Glutamatergic neuron (in vitro differentiated cells): Measurements from ENCODE around the gene FOXN3. TPM values are rescaled to one million over a fixed set of nuclear protein-coding genes. Genes with fewer than 3 reads are reported as not detected.

Experiments used
- DNase-seq: peaks from one replicate; pipeline ENCODE4 v3.0.0; 2022
- H3K27ac Mint-ChIP-seq: one replicate; pipeline ENCODE4 v1.8.0; 2020; ENCODE audit warnings: mild to moderate bottlenecking, mixed read lengths, inconsistent platforms; ENCODE audit not compliant: unreplicated experiment
- H3K27me3 Mint-ChIP-seq: one replicate; pipeline ENCODE4 v1.8.0; 2020; ENCODE audit warnings: mild to moderate bottlenecking, moderate library complexity, mixed read lengths, inconsistent platforms; ENCODE audit not compliant: unreplicated experiment
- H3K36me3 Mint-ChIP-seq: one replicate; pipeline ENCODE4 v1.8.0; 2020; ENCODE audit warnings: mild to moderate bottlenecking, mixed read lengths, inconsistent platforms; ENCODE audit not compliant: unreplicated experiment
- H3K4me1 Mint-ChIP-seq: one replicate; pipeline ENCODE4 v1.8.0; 2020; ENCODE audit warnings: mild to moderate bottlenecking, low read depth, mixed read lengths, inconsistent platforms; ENCODE audit not compliant: unreplicated experiment
- H3K4me3 Mint-ChIP-seq: one replicate; pipeline ENCODE4 v1.8.0; 2020; ENCODE audit warnings: mild to moderate bottlenecking, mixed read lengths, inconsistent platforms; ENCODE audit not compliant: unreplicated experiment
- H3K9me3 Mint-ChIP-seq: one replicate; pipeline ENCODE4 v1.8.0; 2020; ENCODE audit warnings: mild to moderate bottlenecking, moderate library complexity, mixed read lengths, inconsistent platforms; ENCODE audit not compliant: unreplicated experiment
- total RNA-seq: library from RNA; stranded (reverse); fragmentation: NEBNext Ultra II Directional; extraction: Animal tissue kit (Norgen Biotek cat#: 25700); gene quantifications from one replicate; pipeline ENCODE4 v1.2.1, GENCODE V29; 2021; ENCODE audit not compliant: unreplicated experiment
- TF ChIP-seq, protein P1 (sequence below): fragments of 200-600 bp; sonication (generic); IDR thresholded peaks from one replicate; pipeline ENCODE4 v1.5.0; 2021; ENCODE audit not compliant: partially characterized antibody, unreplicated experiment

Gene FOXN3
- total RNA-seq, 1 donor from 2014 or later = 139 TPM

DNA sequence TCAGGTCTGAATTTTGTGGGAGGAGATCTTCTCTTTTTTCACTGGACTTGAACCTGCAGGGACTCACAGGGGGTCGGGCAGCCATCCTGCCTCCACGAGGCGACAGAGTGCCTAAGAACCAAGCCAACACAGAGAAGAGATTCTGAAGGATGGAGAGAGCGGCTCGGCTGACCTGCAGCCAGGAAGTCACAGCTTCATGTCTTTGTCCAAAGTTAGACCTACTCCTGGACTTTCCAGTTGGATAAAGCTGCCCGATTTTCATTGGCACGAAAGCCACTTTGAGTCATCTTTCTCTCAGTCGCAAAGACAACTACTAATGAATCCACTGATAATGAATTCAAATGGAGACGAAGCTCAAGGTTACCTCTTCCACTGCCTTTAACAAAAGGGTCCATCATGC lies 106.8 kb downstream of the FOXN3 start:
- H3K27me3 Mint-ChIP-seq = peaks cover 7% of the 10 kb centered on the region
- no peaks in the 10 kb centered on the region for H3K36me3 Mint-ChIP-seq
- peaks cover 9% of the 10 kb centered on the region for H3K9me3 Mint-ChIP-seq
- DNase-seq = no peak
- TF ChIP-seq, protein P1, sequence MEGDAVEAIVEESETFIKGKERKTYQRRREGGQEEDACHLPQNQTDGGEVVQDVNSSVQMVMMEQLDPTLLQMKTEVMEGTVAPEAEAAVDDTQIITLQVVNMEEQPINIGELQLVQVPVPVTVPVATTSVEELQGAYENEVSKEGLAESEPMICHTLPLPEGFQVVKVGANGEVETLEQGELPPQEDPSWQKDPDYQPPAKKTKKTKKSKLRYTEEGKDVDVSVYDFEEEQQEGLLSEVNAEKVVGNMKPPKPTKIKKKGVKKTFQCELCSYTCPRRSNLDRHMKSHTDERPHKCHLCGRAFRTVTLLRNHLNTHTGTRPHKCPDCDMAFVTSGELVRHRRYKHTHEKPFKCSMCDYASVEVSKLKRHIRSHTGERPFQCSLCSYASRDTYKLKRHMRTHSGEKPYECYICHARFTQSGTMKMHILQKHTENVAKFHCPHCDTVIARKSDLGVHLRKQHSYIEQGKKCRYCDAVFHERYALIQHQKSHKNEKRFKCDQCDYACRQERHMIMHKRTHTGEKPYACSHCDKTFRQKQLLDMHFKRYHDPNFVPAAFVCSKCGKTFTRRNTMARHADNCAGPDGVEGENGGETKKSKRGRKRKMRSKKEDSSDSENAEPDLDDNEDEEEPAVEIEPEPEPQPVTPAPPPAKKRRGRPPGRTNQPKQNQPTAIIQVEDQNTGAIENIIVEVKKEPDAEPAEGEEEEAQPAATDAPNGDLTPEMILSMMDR = no peak
- H3K4me1 Mint-ChIP-seq = peaks cover 46% of the 10 kb centered on the region
- H3K27ac Mint-ChIP-seq = no peak overlapping the region
- H3K4me3 Mint-ChIP-seq = no peak overlapping the region

DNA sequence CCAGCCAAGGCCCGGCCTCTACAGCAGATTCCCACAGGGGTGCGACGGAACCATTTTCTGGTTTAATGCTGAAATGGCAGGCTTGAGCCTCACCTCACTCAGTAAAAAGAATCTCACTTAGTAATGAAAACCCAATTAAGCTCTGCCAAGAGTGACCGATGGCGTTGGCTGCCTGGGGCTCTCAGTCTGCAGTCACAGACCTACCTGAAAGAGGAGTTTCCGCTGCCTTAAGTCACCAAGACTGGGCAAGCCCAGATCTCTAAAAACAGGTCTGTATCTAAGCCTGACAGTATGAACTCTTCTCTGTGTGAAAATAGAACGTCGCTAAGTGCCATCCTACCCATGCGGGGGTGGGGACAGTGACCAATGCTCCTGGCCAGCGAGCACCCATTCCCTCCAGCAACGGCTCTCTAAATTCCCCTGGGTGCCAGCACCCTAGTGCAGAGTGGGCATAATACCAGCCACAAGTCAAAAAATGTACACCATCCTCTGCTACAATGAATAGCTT lies 107.3 kb downstream of the FOXN3 start:
- no peak for DNase-seq
- Mint-ChIP-seq H3K27me3 (peaks cover 7% of the 10 kb centered on the region), H3K9me3 (peaks cover 7% of the 10 kb centered on the region), H3K4me1 (peaks cover 46% of the 10 kb centered on the region), H3K36me3 (no peaks in the 10 kb centered on the region), H3K4me3 (no peak overlapping the region), H3K27ac (peak overlapping the region; percentile 48)
- TF ChIP-seq, protein P1 = no peak

DNA sequence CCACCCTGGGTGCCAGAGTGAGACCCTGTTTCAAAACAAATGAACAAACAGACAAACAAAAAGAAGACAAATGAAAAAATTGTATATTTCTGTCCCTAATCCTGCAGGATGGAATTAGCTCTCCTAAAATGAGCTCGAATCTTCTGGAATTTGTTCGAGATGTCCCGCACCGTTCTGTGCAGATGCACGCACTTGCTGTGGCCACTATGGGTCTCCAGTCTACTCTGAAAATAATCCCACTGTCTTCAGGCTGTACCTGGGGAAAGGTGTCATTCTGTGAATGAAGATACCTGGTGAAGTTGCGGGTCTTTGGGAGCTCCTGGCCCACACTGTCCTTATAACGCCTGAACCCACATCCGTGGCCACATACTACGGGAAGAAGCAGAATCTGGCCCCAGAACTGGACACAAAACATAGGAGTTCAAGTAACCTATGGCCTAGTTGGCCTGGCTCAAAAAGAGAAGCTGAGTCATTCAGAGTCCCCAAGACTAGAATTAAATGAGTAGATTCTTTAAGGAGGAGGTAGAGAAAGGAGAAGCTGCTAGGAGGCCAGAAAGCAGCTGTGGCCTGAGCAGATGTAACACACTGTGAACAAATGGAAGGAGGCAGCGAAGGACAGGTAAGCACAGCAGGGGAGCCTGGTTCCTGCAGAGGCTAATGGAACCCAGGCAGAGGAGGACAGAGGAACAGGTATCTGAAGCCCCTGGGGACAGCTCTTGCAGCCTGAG lies 108.6 kb downstream of the FOXN3 start:
- Mint-ChIP-seq H3K27ac (peak overlapping the region; percentile 44), H3K27me3 (peaks cover 9% of the 10 kb centered on the region), H3K36me3 (no peaks in the 10 kb centered on the region), H3K4me1 (peaks cover 55% of the 10 kb centered on the region), H3K9me3 (peaks cover 14% of the 10 kb centered on the region), H3K4me3 (no peak overlapping the region)
- TF ChIP-seq, protein P1 = no peak
- DNase-seq = no peak

DNA sequence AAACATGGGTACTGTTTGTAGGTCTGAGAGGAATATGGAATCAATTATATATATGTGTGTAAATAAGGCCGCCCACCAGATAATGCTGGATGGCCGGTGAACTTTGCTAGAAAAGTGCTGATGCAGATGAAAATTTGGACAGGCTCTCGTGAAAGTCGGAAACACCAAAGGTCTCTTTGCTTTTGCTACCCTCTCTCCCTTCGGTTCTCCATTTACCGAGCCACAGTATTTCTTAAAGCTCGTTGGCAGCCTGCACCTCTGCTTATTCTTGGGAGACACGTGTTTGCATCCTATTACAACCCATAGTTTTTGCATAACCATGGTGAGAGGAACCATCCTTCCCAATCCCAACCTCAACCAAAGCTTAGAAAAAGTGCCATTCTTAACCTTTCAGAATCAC lies 109.6 kb downstream of the FOXN3 start:
- TF ChIP-seq, protein P1 = no peak
- Mint-ChIP-seq H3K4me3 (no peak overlapping the region), H3K27me3 (peaks cover 9% of the 10 kb centered on the region), H3K9me3 (peaks cover 14% of the 10 kb centered on the region), H3K27ac (no peak overlapping the region), H3K36me3 (no peaks in the 10 kb centered on the region), H3K4me1 (peaks cover 58% of the 10 kb centered on the region)
- no peak for DNase-seq

DNA sequence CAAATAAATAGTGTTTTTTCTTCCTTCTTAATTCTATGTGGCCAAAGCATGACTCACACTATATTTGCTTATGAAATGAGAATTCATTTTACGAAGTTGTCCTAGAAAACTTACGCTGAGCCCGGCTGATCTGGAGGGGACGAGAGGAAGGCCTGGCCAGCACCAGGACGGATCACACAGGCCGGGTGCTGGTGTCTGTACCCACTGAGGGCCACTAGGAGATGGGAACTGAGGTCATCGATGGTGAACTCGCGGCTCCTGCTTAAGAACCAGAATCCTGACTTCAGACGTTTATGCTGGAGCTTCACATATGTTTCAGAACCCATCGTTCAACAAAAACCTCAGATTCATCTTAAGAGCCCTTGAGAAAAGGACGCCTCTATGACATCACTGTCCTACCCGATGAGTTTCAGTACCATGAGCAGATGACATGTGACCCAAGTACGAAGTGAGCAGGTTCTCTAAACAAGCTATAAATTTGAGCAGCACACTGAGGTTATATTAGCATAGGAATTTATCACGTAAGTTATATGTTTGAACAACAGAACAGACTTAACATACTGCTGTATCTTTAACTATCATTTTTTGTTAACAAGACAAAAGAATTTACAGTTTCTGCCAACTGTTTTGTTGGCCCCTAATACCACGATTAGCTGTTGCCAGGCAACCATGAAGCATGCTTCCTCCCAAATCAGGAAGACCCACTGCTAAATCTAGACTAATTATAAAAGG lies 111.9 kb downstream of the FOXN3 start:
- peaks cover 56% of the 10 kb centered on the region for H3K4me1 Mint-ChIP-seq
- peaks cover 5% of the 10 kb centered on the region for H3K36me3 Mint-ChIP-seq

More for the DNA sequence above, 111.9 kb downstream of the FOXN3 start:
- Mint-ChIP-seq H3K9me3 (peaks cover 12% of the 10 kb centered on the region), H3K27ac (peak overlapping the region; percentile 89), H3K4me3 (peak overlapping the region; percentile 26), H3K27me3 (peaks cover 10% of the 10 kb centered on the region)
- TF ChIP-seq, protein P1 = no peak
- no peak for DNase-seq
